A549 (cell line): ENCODE results near the gene FAM149B1. TPM values are rescaled to one million over a fixed set of nuclear protein-coding genes. Genes with fewer than 3 reads are reported as not detected.

ENCODE experiments used
- ATAC-seq, 2 experiments: fragments of 200-7000 bp in 1 of 2; fragments of >200 bp in 1 of 2; cut with Nextera tagmentation in 1 of 2; cut with Tn5 transposase in 1 of 2; 3 replicates each; pipeline versions ENCODE4 v1.8.0 to v1.9.1; 2018 to 2020; ENCODE audit warnings: mild to moderate bottlenecking in 1 of 2, moderate library complexity in 1 of 2
- CTCF ChIA-PET: fragments of 300-600 bp; sonication (Branson Sonifier 250); formaldehyde crosslinking; extraction: SDS; loops from one replicate; lab custom pipeline; 2021; ENCODE audit warnings: antibody characterized with exemption, inconsistent platforms; lab: Yijun Ruan, JAX
- POLR2A ChIA-PET: fragments of 350-600 bp; formaldehyde crosslinking; extraction: SDS; loops from one replicate; lab custom pipeline; 2021; ENCODE audit warnings: antibody characterized with exemption, inconsistent platforms; lab: Yijun Ruan, JAX
- DNase-seq, 2 experiments: peaks; one replicate each; pipeline versions ENCODE4 v3.0.0 to v3.0.0-alpha.2; 2011 to 2016; ENCODE audit warnings: low read depth in 1 of 2, low spot score in 1 of 2
- FAIRE-seq: peaks from 2 replicates; lab custom pipeline; 2011; peaks lifted over from hg19 to GRCh38; lab: Jason Lieb, UNC
- H3K27ac ChIP-seq, 2 experiments: fragments of >200 bp; sonication (Bioruptor Twin); formaldehyde crosslinking; 3 replicates each; pipeline ENCODE4 v1.5.1; 2016 to 2017
- H3K4me1 ChIP-seq: fragments of >200 bp; sonication (Bioruptor Twin); formaldehyde crosslinking; 3 replicates; pipeline ENCODE4 v1.6.1; 2016
- H3K4me2 ChIP-seq: fragments of >200 bp; sonication (Bioruptor Twin); formaldehyde crosslinking; 3 replicates; pipeline ENCODE4 v1.6.1; 2016
- H3K4me3 ChIP-seq: fragments of >200 bp; sonication (Bioruptor Twin); formaldehyde crosslinking; 3 replicates; pipeline ENCODE4 v1.5.1; 2016
- H3K9me3 ChIP-seq: fragments of >200 bp; sonication (Bioruptor Twin); formaldehyde crosslinking; 3 replicates; pipeline ENCODE4 v1.6.1; 2016
- ATOH8 ChIP-seq: fragments of 250-450 bp; sonication (Bioruptor Pico); IDR thresholded peaks from 2 replicates; pipeline ENCODE4 v1.5.0; 2020; ENCODE audit warnings: low read depth, mild to moderate bottlenecking, moderate library complexity
- CHD4 ChIP-seq: fragments of 200-600 bp; sonication (generic); IDR thresholded peaks from 2 replicates; pipeline ENCODE4 v1.6.1; 2016; ENCODE audit warnings: antibody characterized with exemption, mild to moderate bottlenecking, borderline replicate concordance
- E2F6 ChIP-seq: IDR thresholded peaks from 2 replicates; pipeline ENCODE4 v1.6.1; 2012; ENCODE audit warnings: low read depth, borderline replicate concordance
- EHF ChIP-seq: fragments of 250-450 bp; sonication (Bioruptor Pico); IDR thresholded peaks from 2 replicates; pipeline ENCODE4 v1.5.0; 2020; ENCODE audit warnings: mild to moderate bottlenecking
- FOSB ChIP-seq: fragments of 250-450 bp; sonication (Bioruptor Pico); IDR thresholded peaks from 2 replicates; pipeline ENCODE4 v1.5.0; 2020; ENCODE audit warnings: mild to moderate bottlenecking, moderate library complexity
- HEYL ChIP-seq: fragments of 250-450 bp; sonication (Bioruptor Pico); IDR thresholded peaks from 2 replicates; pipeline ENCODE4 v1.8.0; 2021; ENCODE audit warnings: mild to moderate bottlenecking, moderate library complexity
- HOXA7 ChIP-seq: fragments of 250-450 bp; sonication (Bioruptor Pico); IDR thresholded peaks from 2 replicates; pipeline ENCODE4 v1.5.0; 2020; ENCODE audit warnings: mild to moderate bottlenecking, moderate library complexity
- HOXB5 ChIP-seq: fragments of 250-450 bp; sonication (Bioruptor Pico); IDR thresholded peaks from 2 replicates; pipeline ENCODE4 v1.5.0; 2020; ENCODE audit warnings: mild to moderate bottlenecking, moderate library complexity
- MAFK ChIP-seq: fragments of 450-650 bp; IDR thresholded peaks from 2 replicates; pipeline ENCODE4 v1.6.1; 2014; ENCODE audit not compliant: partially characterized antibody
- NR3C1 ChIP-seq: fragments of >200 bp; sonication (Bioruptor Twin); formaldehyde crosslinking; IDR thresholded peaks from 3 replicates; pipeline ENCODE4 v1.6.1; 2017
- PHF8 ChIP-seq: fragments of 200-600 bp; sonication (generic); IDR thresholded peaks from 2 replicates; pipeline ENCODE4 v1.6.1; 2016; ENCODE audit warnings: low read depth, mild to moderate bottlenecking, antibody characterized with exemption, moderate library complexity, borderline replicate concordance
- POLR2AphosphoS2 ChIP-seq: conservative IDR thresholded peaks from 2 replicates; pipeline ENCODE4 v1.6.1; 2012; ENCODE audit warnings: low read length, improper control_type of control experiment, inconsistent platforms
- RAD21 ChIP-seq, 2 experiments: fragments of >200 bp in 1 of 2; sonication (Bioruptor Twin) in 1 of 2; formaldehyde crosslinking in 1 of 2; IDR thresholded peaks in 1 of 2; conservative IDR thresholded peaks in 1 of 2; 2 replicates in 1 of 2; 3 replicates in 1 of 2; pipeline ENCODE4 v1.6.1; 2012 to 2018; ENCODE audit warnings: inconsistent platforms in 1 of 2
- RARB ChIP-seq: fragments of 250-450 bp; sonication (Bioruptor Pico); IDR thresholded peaks from 2 replicates; pipeline ENCODE4 v1.8.0; 2021; ENCODE audit warnings: mild to moderate bottlenecking, moderate library complexity
- REST ChIP-seq: fragments of 200-600 bp; sonication (generic); IDR thresholded peaks from 2 replicates; pipeline ENCODE4 v1.6.1; 2016; ENCODE audit warnings: antibody characterized with exemption, mild to moderate bottlenecking, moderate library complexity
- TFCP2L1 ChIP-seq: fragments of 250-450 bp; sonication (Bioruptor Pico); IDR thresholded peaks from 2 replicates; pipeline ENCODE4 v1.5.0; 2021; ENCODE audit warnings: mild to moderate bottlenecking
- ZC3H11A ChIP-seq: fragments of 450-650 bp; IDR thresholded peaks from 2 replicates; pipeline ENCODE4 v1.6.1; 2014; ENCODE audit warnings: antibody characterized with exemption, mild to moderate bottlenecking
- ZFP36 ChIP-seq: fragments of 450-650 bp; IDR thresholded peaks from 2 replicates; pipeline ENCODE4 v1.6.1; 2014; ENCODE audit warnings: borderline replicate concordance; ENCODE audit not compliant: partially characterized antibody
- ZSCAN20 ChIP-seq: fragments of 250-450 bp; sonication (Bioruptor Pico); IDR thresholded peaks from 2 replicates; pipeline ENCODE4 v1.8.0; 2022; ENCODE audit warnings: mild to moderate bottlenecking, moderate library complexity
- WGBS: methylation state at CpG from one replicate; pipeline ENCODE4 v1.1.6; 2017; ENCODE audit errors: missing lambda C conversion rate; 5-methylcytosine and 5-hydroxymethylcytosine counted together
- polyA plus RNA-seq, 4 experiments: library from polyadenylated mRNA; depleted of rRNA in 3 of 4; stranded (reverse); fragments of >200 nt; fragmentation: RNase III in 1 of 4; extraction: RNeasy Plus Mini Kit Qiagen cat#74134 plus additional on column Dnase treatment in 1 of 4; gene quantifications; 2 replicates in 3 of 4; 3 replicates in 1 of 4; pipeline ENCODE4 v1.2.3, GENCODE V29; 2011 to 2017
- TF ChIP-seq, protein P1 (sequence below): fragments of 150-350 bp; IDR thresholded peaks from 2 replicates; pipeline ENCODE4 v1.6.1; 2014; ENCODE audit warnings: low read depth, mild to moderate bottlenecking, low read length
- TF ChIP-seq, protein P2 (sequence below): IDR thresholded peaks from 2 replicates; pipeline ENCODE4 v1.6.1; 2012
- TF ChIP-seq, protein P3 (sequence below): fragments of 450-650 bp; IDR thresholded peaks from 2 replicates; pipeline ENCODE4 v1.6.1; 2014; ENCODE audit warnings: antibody characterized with exemption
- TF ChIP-seq, protein P4 (sequence below): fragments of 250-450 bp; sonication (Bioruptor Pico); IDR thresholded peaks from 2 replicates; pipeline ENCODE4 v1.5.0; 2021; ENCODE audit warnings: mild to moderate bottlenecking, moderate library complexity, borderline replicate concordance

FAM149B1 gene
- polyA plus RNA-seq, 2 of the 4 experiments (the other 2 are of a cell fraction): 6.9 to 26.7 TPM

GRCh38 chr10:73218431-73219191 lies 50.7 kb downstream of the FAM149B1 start (continued):
- TF ChIP-seq E2F6: no peak
- TF ChIP-seq, all 56 proteins: peak for 3

GRCh38 chr10:73219384-73219783 lies 51.5 kb downstream of the FAM149B1 start:
- ChIA-PET CTCF (interaction anchor here (1.0 to 2.4 kb wide), 5 partner anchors 10 to 22 kb away, joined by 4 to 7 read pairs (median 6); no protein-coding TSS in a partner anchor), POLR2A (interaction anchor here (0.6 to 1.0 kb wide), 2 partner anchors 28 to 194 kb away, joined by 3 read pairs; partner anchors contain the start of genes ANXA7 and DNAJC9)
- no peak for DNase-seq
- H3K9me3 ChIP-seq: no peaks in the 10 kb centered on the region
- H3K27ac ChIP-seq: no peak overlapping the region
- FAIRE-seq: no peak
- no peak for TF ChIP-seq HEYL
- TF ChIP-seq EHF (CRISPR knock-in tag): no peak
- TF ChIP-seq ZC3H11A: no peak
- TF ChIP-seq E2F6: no peak
- TF ChIP-seq FOSB (CRISPR knock-in tag): no peak
- TF ChIP-seq CHD4: no peak
- TF ChIP-seq ZFP36: no peak
- TF ChIP-seq TFCP2L1 (CRISPR knock-in tag): no peak
- no peak for TF ChIP-seq MAFK
- no peak for TF ChIP-seq REST
- TF ChIP-seq POLR2AphosphoS2: no peak
- TF ChIP-seq NR3C1: no peak
- no peak for TF ChIP-seq HOXA7 (CRISPR knock-in tag)
- TF ChIP-seq, protein P1, sequence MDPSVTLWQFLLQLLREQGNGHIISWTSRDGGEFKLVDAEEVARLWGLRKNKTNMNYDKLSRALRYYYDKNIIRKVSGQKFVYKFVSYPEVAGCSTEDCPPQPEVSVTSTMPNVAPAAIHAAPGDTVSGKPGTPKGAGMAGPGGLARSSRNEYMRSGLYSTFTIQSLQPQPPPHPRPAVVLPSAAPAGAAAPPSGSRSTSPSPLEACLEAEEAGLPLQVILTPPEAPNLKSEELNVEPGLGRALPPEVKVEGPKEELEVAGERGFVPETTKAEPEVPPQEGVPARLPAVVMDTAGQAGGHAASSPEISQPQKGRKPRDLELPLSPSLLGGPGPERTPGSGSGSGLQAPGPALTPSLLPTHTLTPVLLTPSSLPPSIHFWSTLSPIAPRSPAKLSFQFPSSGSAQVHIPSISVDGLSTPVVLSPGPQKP: no peak
- TF ChIP-seq RAD21 (conservative IDR thresholded peaks at IDR 0.05 in 1 of 2, IDR thresholded peaks at IDR 0.05 in 1 of 2): no peak
- TF ChIP-seq, protein P2, sequence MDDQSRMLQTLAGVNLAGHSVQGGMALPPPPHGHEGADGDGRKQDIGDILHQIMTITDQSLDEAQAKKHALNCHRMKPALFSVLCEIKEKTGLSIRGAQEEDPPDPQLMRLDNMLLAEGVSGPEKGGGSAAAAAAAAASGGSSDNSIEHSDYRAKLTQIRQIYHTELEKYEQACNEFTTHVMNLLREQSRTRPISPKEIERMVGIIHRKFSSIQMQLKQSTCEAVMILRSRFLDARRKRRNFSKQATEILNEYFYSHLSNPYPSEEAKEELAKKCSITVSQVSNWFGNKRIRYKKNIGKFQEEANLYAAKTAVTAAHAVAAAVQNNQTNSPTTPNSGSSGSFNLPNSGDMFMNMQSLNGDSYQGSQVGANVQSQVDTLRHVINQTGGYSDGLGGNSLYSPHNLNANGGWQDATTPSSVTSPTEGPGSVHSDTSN: no peak
- no peak overlapping the region for H3K4me3 ChIP-seq
- H3K4me2 ChIP-seq: no peak overlapping the region
- ATAC-seq: no peak
- no peaks in the 10 kb centered on the region for H3K4me1 ChIP-seq

- POLR2A ChIA-PET: no interaction called here
- Histone ChIP-seq H3K4me1 (no peaks in the 10 kb centered on the region), H3K4me3 (no peak overlapping the region), H3K9me3 (no peaks in the 10 kb centered on the region), H3K4me2 (no peak overlapping the region), H3K27ac (no peak overlapping the region)
- CTCF ChIA-PET: no interaction called here
- DNase-seq (no peak), FAIRE-seq (no peak), ATAC-seq (no peak)
- 94% methylated on average over 1 of the region's 1 CpG for WGBS
- TF ChIP-seq EHF (CRISPR knock-in tag) (no peak), ZSCAN20 (CRISPR knock-in tag) (no peak), RARB (CRISPR knock-in tag) (no peak), ATOH8 (CRISPR knock-in tag) (no peak), PHF8 (no peak), HOXB5 (CRISPR knock-in tag) (no peak), HOXA7 (CRISPR knock-in tag) (no peak)
- TF ChIP-seq, protein P3, sequence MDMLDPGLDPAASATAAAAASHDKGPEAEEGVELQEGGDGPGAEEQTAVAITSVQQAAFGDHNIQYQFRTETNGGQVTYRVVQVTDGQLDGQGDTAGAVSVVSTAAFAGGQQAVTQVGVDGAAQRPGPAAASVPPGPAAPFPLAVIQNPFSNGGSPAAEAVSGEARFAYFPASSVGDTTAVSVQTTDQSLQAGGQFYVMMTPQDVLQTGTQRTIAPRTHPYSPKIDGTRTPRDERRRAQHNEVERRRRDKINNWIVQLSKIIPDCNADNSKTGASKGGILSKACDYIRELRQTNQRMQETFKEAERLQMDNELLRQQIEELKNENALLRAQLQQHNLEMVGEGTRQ: no peak
- TF ChIP-seq, protein P4, sequence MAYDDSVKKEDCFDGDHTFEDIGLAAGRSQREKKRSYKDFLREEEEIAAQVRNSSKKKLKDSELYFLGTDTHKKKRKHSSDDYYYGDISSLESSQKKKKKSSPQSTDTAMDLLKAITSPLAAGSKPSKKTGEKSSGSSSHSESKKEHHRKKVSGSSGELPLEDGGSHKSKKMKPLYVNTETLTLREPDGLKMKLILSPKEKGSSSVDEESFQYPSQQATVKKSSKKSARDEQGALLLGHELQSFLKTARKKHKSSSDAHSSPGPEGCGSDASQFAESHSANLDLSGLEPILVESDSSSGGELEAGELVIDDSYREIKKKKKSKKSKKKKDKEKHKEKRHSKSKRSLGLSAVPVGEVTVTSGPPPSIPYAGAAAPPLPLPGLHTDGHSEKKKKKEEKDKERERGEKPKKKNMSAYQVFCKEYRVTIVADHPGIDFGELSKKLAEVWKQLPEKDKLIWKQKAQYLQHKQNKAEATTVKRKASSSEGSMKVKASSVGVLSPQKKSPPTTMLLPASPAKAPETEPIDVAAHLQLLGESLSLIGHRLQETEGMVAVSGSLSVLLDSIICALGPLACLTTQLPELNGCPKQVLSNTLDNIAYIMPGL: no peak
Observed at GRCh38 chr10:73220989-73221388, 53.1 kb downstream of the FAM149B1 start.
